HG02840 (cell line): ENCODE results near the gene PLEKHH1.

Experiments used
- ATAC-seq: cut with Tn5 transposase; IDR thresholded peaks from one replicate; pipeline ENCODE4 v1.9.1; 2021; ENCODE audit warnings: mild to moderate bottlenecking, moderate library complexity, moderate number of reproducible peaks; ENCODE audit not compliant: unreplicated experiment, low FRiP score

The PLEKHH1 gene

GRCh38 chr14:67559639-67560038, 26.5 kb downstream of the PLEKHH1 start:
- ATAC-seq = no peak

GRCh38 chr14:67562025-67562775, 29.1 kb downstream of the PLEKHH1 start:
- no peak for ATAC-seq

- no peak for ATAC-seq
These were observed 29.7 kb downstream of the PLEKHH1 start for GRCh38 chr14:67562776-67563150.

- no peak for ATAC-seq
These were observed 31.1 kb downstream of the PLEKHH1 start for GRCh38 chr14:67564236-67564635.

GRCh38 chr14:67566908-67567307, 33.8 kb downstream of the PLEKHH1 start:
- ATAC-seq = no peak

- ATAC-seq = no peak
These were observed 34.6 kb downstream of the PLEKHH1 start for GRCh38 chr14:67567654-67568053.

- ATAC-seq = no peak
These were observed 36.0 kb downstream of the PLEKHH1 start for GRCh38 chr14:67569011-67569650.

GRCh38 chr14:67569651-67570290, 36.7 kb downstream of the PLEKHH1 start:
- no peak for ATAC-seq

GRCh38 chr14:67570453-67570852, 37.4 kb downstream of the PLEKHH1 start:
- no peak for ATAC-seq

- ATAC-seq = no peak
These were observed 38.3 kb downstream of the PLEKHH1 start for GRCh38 chr14:67571275-67571990.

- no peak for ATAC-seq
These were observed 38.9 kb downstream of the PLEKHH1 start for GRCh38 chr14:67571991-67572323.

- no peak for ATAC-seq
These were observed 39.5 kb downstream of the PLEKHH1 start for GRCh38 chr14:67572608-67573007.

- no peak for ATAC-seq
These were observed 40.3 kb downstream of the PLEKHH1 start for GRCh38 chr14:67573228-67574010.

- no peak for ATAC-seq
These were observed 41.1 kb downstream of the PLEKHH1 start for GRCh38 chr14:67574156-67574555.

- ATAC-seq = no peak
These were observed 41.7 kb downstream of the PLEKHH1 start for GRCh38 chr14:67574806-67575205.

- no peak for ATAC-seq
These were observed 42.6 kb downstream of the PLEKHH1 start for GRCh38 chr14:67575684-67576083.

- no peak for ATAC-seq
These were observed 43.3 kb downstream of the PLEKHH1 start for GRCh38 chr14:67576216-67576955.

- no peak for ATAC-seq
These were observed 44.2 kb downstream of the PLEKHH1 start for GRCh38 chr14:67577181-67577808.
